HFFc6 (cell line): ENCODE data around the gene FMNL3. TPM values are rescaled to one million over a fixed set of nuclear protein-coding genes. Genes with fewer than 3 reads are reported as not detected.

Experiments used
- DNase-seq: peaks from one replicate; pipeline ENCODE4 v3.0.0-alpha.2; 2018
- H3K27ac Mint-ChIP-seq: 2 replicates; pipeline ENCODE4 v1.8.0; 2020; ENCODE audit warnings: mild to moderate bottlenecking, mixed read lengths
- H3K27me3 Mint-ChIP-seq: 2 replicates; pipeline ENCODE4 v1.8.0; 2021; ENCODE audit warnings: mild to moderate bottlenecking, moderate library complexity, mixed read lengths; ENCODE audit not compliant: insufficient read depth
- H3K36me3 Mint-ChIP-seq: 2 replicates; pipeline ENCODE4 v1.8.0; 2021; ENCODE audit warnings: low read depth, mixed read lengths
- H3K4me1 Mint-ChIP-seq: 2 replicates; pipeline ENCODE4 v1.8.0; 2020; ENCODE audit warnings: low read depth, mixed read lengths
- H3K4me3 Mint-ChIP-seq: 2 replicates; pipeline ENCODE4 v1.8.0; 2020; ENCODE audit warnings: mild to moderate bottlenecking, moderate library complexity, mixed read lengths
- H3K9me3 Mint-ChIP-seq: 2 replicates; pipeline ENCODE4 v1.8.0; 2020; ENCODE audit warnings: mild to moderate bottlenecking, mixed read lengths
- CTCF ChIP-seq: fragments of 200-600 bp; sonication (generic); IDR thresholded peaks from 2 replicates; pipeline ENCODE4 v1.5.0; 2021; ENCODE audit warnings: antibody characterized with exemption, mild to moderate bottlenecking
- total RNA-seq, 6 experiments: library from RNA; stranded (reverse); fragmentation: NEBNext Ultra II Directional; extraction: Animal tissue kit (Norgen Biotek cat#: 25700); gene quantifications; 2 replicates in 1 of 6; 3 replicates in 5 of 6; pipeline ENCODE4 v1.2.3, GENCODE V29; 2021

The FMNL3 gene
- total RNA-seq, 6 experiments from 2014 or later: 15.8 to 21.8 (median 19.5) TPM

GRCh38 chr12:49642370-49642802 lies 64.8 kb downstream of the FMNL3 start:
- TF ChIP-seq CTCF: no peak
- Mint-ChIP-seq H3K27ac (no peak overlapping the region), H3K4me3 (no peak overlapping the region), H3K4me1 (peaks cover 1% of the 10 kb centered on the region), H3K27me3 (peaks cover 4% of the 10 kb centered on the region), H3K36me3 (peaks cover 10% of the 10 kb centered on the region; the same call in 1 of the 2 replicates), H3K9me3 (no peaks in the 10 kb centered on the region)
- no peak for DNase-seq

GRCh38 chr12:49641748-49642369 lies 65.3 kb downstream of the FMNL3 start:
- Mint-ChIP-seq H3K27ac (no peak overlapping the region), H3K4me1 (peaks cover 6% of the 10 kb centered on the region), H3K27me3 (peaks cover 4% of the 10 kb centered on the region), H3K36me3 (peaks cover 10% of the 10 kb centered on the region; the same call in 1 of the 2 replicates), H3K9me3 (no peaks in the 10 kb centered on the region), H3K4me3 (no peak overlapping the region)
- no peak for DNase-seq
- TF ChIP-seq CTCF: no peak

GRCh38 chr12:49636979-49637755 lies 70.0 kb downstream of the FMNL3 start:
- Mint-ChIP-seq H3K36me3 (peaks cover 5% of the 10 kb centered on the region), H3K4me1 (peaks cover 10% of the 10 kb centered on the region), H3K9me3 (no peaks in the 10 kb centered on the region), H3K4me3 (no peak overlapping the region), H3K27me3 (peaks cover 2% of the 10 kb centered on the region), H3K27ac (peak overlapping the region; percentile 66)
- peak; percentile 82 for TF ChIP-seq CTCF
- DNase-seq: peak; percentile 60

GRCh38 chr12:49636574-49636973 lies 70.6 kb downstream of the FMNL3 start:
- Mint-ChIP-seq H3K27me3 (peaks cover 2% of the 10 kb centered on the region), H3K4me1 (peaks cover 10% of the 10 kb centered on the region), H3K4me3 (no peak overlapping the region), H3K36me3 (peaks cover 10% of the 10 kb centered on the region), H3K9me3 (no peaks in the 10 kb centered on the region), H3K27ac (no peak overlapping the region)
- DNase-seq: no peak
- TF ChIP-seq CTCF: no peak

- H3K27me3 Mint-ChIP-seq: peaks cover under 1% of the 10 kb centered on the region
- no peak overlapping the region for H3K27ac Mint-ChIP-seq
- no peaks in the 10 kb centered on the region for H3K9me3 Mint-ChIP-seq
- no peak for TF ChIP-seq CTCF
- peaks cover 10% of the 10 kb centered on the region for H3K4me1 Mint-ChIP-seq
- no peak for DNase-seq
- H3K4me3 Mint-ChIP-seq: no peak overlapping the region
- peaks cover 10% of the 10 kb centered on the region for H3K36me3 Mint-ChIP-seq
Observed at GRCh38 chr12:49635656-49636055, 71.5 kb downstream of the FMNL3 start.
